C4-2B (cell line): ENCODE results near the gene CKAP2L.

Source experiments
- CTCF ChIP-seq: fragments of 450-650 bp; conservative IDR thresholded peaks from 2 replicates; pipeline ENCODE4 v1.5.1; 2017; ENCODE audit warnings: mild to moderate bottlenecking
- ZFX ChIP-seq: fragments of 450-650 bp; IDR thresholded peaks from 2 replicates; pipeline ENCODE4 v1.6.1; 2017

- TF ChIP-seq CTCF (no peak), ZFX (no peak)
Measured at GRCh38 chr2:112691881-112692281, 72.5 kb downstream of the CKAP2L start.
